HG02678 (cell line): Measurements from ENCODE around the gene UPK3B.
"Not testable (repeated sequence)": the region's sequence is repeated elsewhere in the genome, so short reads cannot be mapped to it uniquely, and the experiment has no call there.

ENCODE experiments used
- ATAC-seq: cut with Tn5 transposase; IDR thresholded peaks from one replicate; pipeline ENCODE4 v1.9.1; 2021; ENCODE audit warnings: mild to moderate bottlenecking, moderate library complexity; ENCODE audit not compliant: unreplicated experiment

UPK3B gene

GRCh38 chr7:76487969-76488368, 22.4 kb upstream of the UPK3B start:
- ATAC-seq = not testable (repeated sequence)

- ATAC-seq = not testable (repeated sequence)
Measured at GRCh38 chr7:76492139-76492538, 18.2 kb upstream of the UPK3B start.

GRCh38 chr7:76495717-76496116, 14.6 kb upstream of the UPK3B start:
- not testable (repeated sequence) for ATAC-seq

- ATAC-seq = not testable (repeated sequence)
Measured at GRCh38 chr7:76497918-76498582, 12.3 kb upstream of the UPK3B start.

- not testable (repeated sequence) for ATAC-seq
Measured at GRCh38 chr7:76498583-76499200, 11.7 kb upstream of the UPK3B start.

GRCh38 chr7:76499201-76499923, 11.0 kb upstream of the UPK3B start:
- ATAC-seq = not testable (repeated sequence)

GRCh38 chr7:76499924-76500241, 10.5 kb upstream of the UPK3B start:
- ATAC-seq = not testable (repeated sequence)

GRCh38 chr7:76502224-76502623, 8.1 kb upstream of the UPK3B start:
- ATAC-seq = not testable (repeated sequence)

GRCh38 chr7:76502836-76503235, 7.5 kb upstream of the UPK3B start:
- not testable (repeated sequence) for ATAC-seq

GRCh38 chr7:76503244-76503643, 7.1 kb upstream of the UPK3B start:
- ATAC-seq = not testable (repeated sequence)

GRCh38 chr7:76504351-76505167, 5.8 kb upstream of the UPK3B start:
- ATAC-seq = not testable (repeated sequence)

GRCh38 chr7:76505168-76506080, 4.9 kb upstream of the UPK3B start:
- ATAC-seq = no peak

GRCh38 chr7:76506081-76506440, 4.3 kb upstream of the UPK3B start:
- ATAC-seq = no peak

GRCh38 chr7:76506643-76507042, 3.7 kb upstream of the UPK3B start:
- not testable (repeated sequence) for ATAC-seq

- no peak for ATAC-seq
Measured at GRCh38 chr7:76507723-76508406, 2.5 kb upstream of the UPK3B start.

- not testable (repeated sequence) for ATAC-seq
Measured at GRCh38 chr7:76511200-76511910, 1.0 kb downstream of the UPK3B start.

GRCh38 chr7:76511911-76512885, 1.8 kb downstream of the UPK3B start:
- ATAC-seq = not testable (repeated sequence)
